Keratinocyte (primary cell): ENCODE data around the gene NEGR1. TPM values are rescaled to one million over a fixed set of nuclear protein-coding genes. Genes with fewer than 3 reads are reported as not detected.

ENCODE experiments used
- DNase-seq: peaks from one replicate; pipeline ENCODE4 v3.0.0-alpha.2; 2011; ENCODE audit warnings: low read depth, missing footprints, low spot score
- FAIRE-seq: peaks from 2 replicates; lab custom pipeline; 2011; peaks lifted over from hg19 to GRCh38; lab: Jason Lieb, UNC
- H2AFZ ChIP-seq: 2 replicates; pipeline ENCODE4 v1.6.0; 2012; ENCODE audit warnings: low read length, control low read depth, inconsistent platforms; ENCODE audit not compliant: control insufficient read depth
- H3K27ac ChIP-seq: 2 replicates; pipeline ENCODE4 v1.5.1; 2011; ENCODE audit warnings: low read length; ENCODE audit not compliant: control insufficient read depth, insufficient read depth
- H3K27me3 ChIP-seq: 3 replicates; pipeline ENCODE4 v1.6.0; 2011; ENCODE audit warnings: low read length; ENCODE audit not compliant: control insufficient read depth, insufficient read depth; ENCODE audit errors: extremely low read depth
- H3K36me3 ChIP-seq, 2 experiments: 2 replicates in 1 of 2; 3 replicates in 1 of 2; pipeline ENCODE4 v1.5.1; 2011; ENCODE audit warnings: low read length in 2 of 2, mild to moderate bottlenecking in 1 of 2; ENCODE audit not compliant: control insufficient read depth in 2 of 2, insufficient read depth in 2 of 2; ENCODE audit errors: extremely low read depth in 1 of 2
- H3K4me1 ChIP-seq: 3 replicates; pipeline ENCODE4 v1.5.1; 2011; ENCODE audit warnings: low read length; ENCODE audit not compliant: control insufficient read depth, insufficient read depth; ENCODE audit errors: extremely low read depth
- H3K4me2 ChIP-seq: 3 replicates; pipeline ENCODE4 v1.6.0; 2011; ENCODE audit warnings: low read depth, low read length; ENCODE audit not compliant: control insufficient read depth, insufficient read depth; ENCODE audit errors: extremely low read depth
- H3K4me3 ChIP-seq, 3 experiments: fragments of 200-600 bp in 1 of 3; sonication (generic) in 1 of 3; 2 replicates in 2 of 3; 3 replicates in 1 of 3; pipeline ENCODE4 v1.5.1; 2011 to 2016; ENCODE audit warnings: low read length in 3 of 3, mild to moderate bottlenecking in 3 of 3, control low read depth in 2 of 3, inconsistent platforms in 1 of 3, low read depth in 1 of 3, mixed read lengths in 1 of 3, mixed run types in 1 of 3, moderate library complexity in 1 of 3; ENCODE audit not compliant: control insufficient read depth in 2 of 3, insufficient read depth in 2 of 3; ENCODE audit errors: extremely low read depth in 1 of 3
- H3K79me2 ChIP-seq: 2 replicates; pipeline ENCODE4 v1.6.0; 2012; ENCODE audit warnings: low read length; ENCODE audit not compliant: control insufficient read depth, insufficient read depth
- H3K9ac ChIP-seq: 3 replicates; pipeline ENCODE4 v1.6.0; 2011; ENCODE audit warnings: low read length; ENCODE audit not compliant: control insufficient read depth, insufficient read depth; ENCODE audit errors: extremely low read depth
- H3K9me1 ChIP-seq: 3 replicates; pipeline ENCODE4 v1.6.0; 2011; ENCODE audit warnings: low read length; ENCODE audit not compliant: control insufficient read depth, insufficient read depth; ENCODE audit errors: extremely low read depth
- H3K9me3 ChIP-seq: 2 replicates; pipeline ENCODE4 v1.5.1; 2012; ENCODE audit warnings: low read depth, low read length; ENCODE audit not compliant: control insufficient read depth
- H4K20me1 ChIP-seq: 3 replicates; pipeline ENCODE4 v1.6.0; 2011; ENCODE audit warnings: low read length; ENCODE audit not compliant: control insufficient read depth, insufficient read depth; ENCODE audit errors: extremely low read depth
- CTCF ChIP-seq, 3 experiments: IDR thresholded peaks in 1 of 3; conservative IDR thresholded peaks in 1 of 3; optimal IDR thresholded peaks in 1 of 3; 2 replicates in 2 of 3; 3 replicates in 1 of 3; pipeline versions ENCODE3 to v1.5.1; 2011; ENCODE audit warnings: low read length in 3 of 3, mild to moderate bottlenecking in 3 of 3, moderate library complexity in 2 of 3, control low read depth in 1 of 3, inconsistent platforms in 1 of 3; ENCODE audit not compliant: insufficient read depth in 2 of 3; ENCODE audit errors: extremely low read depth in 1 of 3
- EZH2 ChIP-seq: IDR thresholded peaks from one replicate; pipeline ENCODE4 v1.6.1; 2012; ENCODE audit warnings: inconsistent platforms, mild to moderate bottlenecking, low read length, moderate library complexity
- dilution Hi-C: fragments of 300-500 bp; cut with MboI; formaldehyde crosslinking; loops from one replicate; pipeline ENCODE4 v1.7.0; 2020; ENCODE audit warnings: low sequenced_read_pairs; ENCODE audit not compliant: extremely low pct_ligation_motif_present
- polyA plus RNA-seq, 5 experiments: library from polyadenylated mRNA; depleted of rRNA in 3 of 5; stranded (reverse) in 3 of 5; stranded (forward) in 1 of 5; unstranded in 1 of 5; fragments of >200 nt; gene quantifications; 1 replicate in 1 of 5; 2 replicates in 3 of 5; 3 replicates in 1 of 5; pipeline versions ENCODE4 v1.2.1 to v1.2.3, GENCODE V29; 2011 to 2012; ENCODE audit warnings: missing spikeins in 2 of 5, low read depth in 1 of 5, low replicate concordance in 1 of 5

NEGR1 gene
- polyA plus RNA-seq, 1 donor (not counting 4 experiments of a cell fraction or from before 2014, with no cell fraction given): 1.6 TPM

GRCh38 chr1:71850515-71850914, 431.8 kb downstream of the NEGR1 start:
- H3K9ac ChIP-seq: no peak overlapping the region
- no peaks in the 10 kb centered on the region for H3K4me1 ChIP-seq
- DNase-seq (no peak), FAIRE-seq (no peak)
- no peak for TF ChIP-seq EZH2
- TF ChIP-seq CTCF (optimal IDR thresholded peaks at IDR 0.05 in 1 of 3, IDR thresholded peaks at IDR 0.05 in 1 of 3, conservative IDR thresholded peaks at IDR 0.05 in 1 of 3; ENCODE audit: extremely low read depth in 1 of 3, insufficient read depth in 2 of 3, low read length in 3 of 3): no peak
- H3K9me3 ChIP-seq: no peaks in the 10 kb centered on the region
- H3K9me1 ChIP-seq: no peaks in the 10 kb centered on the region
- H3K79me2 ChIP-seq: no peaks in the 10 kb centered on the region
- H3K36me3 ChIP-seq: no peaks in the 10 kb centered on the region
- no peak overlapping the region for H3K4me3 ChIP-seq
- no peaks in the 10 kb centered on the region for H3K27me3 ChIP-seq
- H3K4me2 ChIP-seq: no peak overlapping the region
- dilution Hi-C loops: no loop called here
- no peaks in the 10 kb centered on the region for H4K20me1 ChIP-seq
- no peak overlapping the region for H3K27ac ChIP-seq
- H2AFZ ChIP-seq: no peak overlapping the region

- Histone ChIP-seq H3K9ac (no peak overlapping the region), H3K36me3 (no peaks in the 10 kb centered on the region), H3K4me1 (no peaks in the 10 kb centered on the region), H4K20me1 (no peaks in the 10 kb centered on the region), H3K27ac (no peak overlapping the region), H3K9me1 (no peaks in the 10 kb centered on the region), H2AFZ (no peak overlapping the region), H3K27me3 (no peaks in the 10 kb centered on the region), H3K9me3 (no peaks in the 10 kb centered on the region), H3K79me2 (no peaks in the 10 kb centered on the region), H3K4me3 (no peak overlapping the region), H3K4me2 (no peak overlapping the region)
- FAIRE-seq (no peak), DNase-seq (no peak)
- TF ChIP-seq EZH2 (no peak), CTCF (optimal IDR thresholded peaks at IDR 0.05 in 1 of 3, IDR thresholded peaks at IDR 0.05 in 1 of 3, conservative IDR thresholded peaks at IDR 0.05 in 1 of 3; ENCODE audit: extremely low read depth in 1 of 3, insufficient read depth in 2 of 3, low read length in 3 of 3) (no peak)
- dilution Hi-C loops: no loop called here
Observed at GRCh38 chr1:71843012-71843411, 439.3 kb downstream of the NEGR1 start.
